T-helper 17 cell (primary cell): ENCODE results near the gene THSD1. TPM values are rescaled to one million over a fixed set of nuclear protein-coding genes. Genes with fewer than 3 reads are reported as not detected.
"Not testable (repeated sequence)": the region's sequence is repeated elsewhere in the genome, so short reads cannot be mapped to it uniquely, and the experiment has no call there.

ENCODE experiments used
- ATAC-seq: fragments of 150-1000 bp; cut with Tn5 transposase; 2 replicates; pipeline ENCODE4 v1.10.0; 2021; ENCODE audit warnings: mild to moderate bottlenecking, moderate library complexity
- DNase-seq, 3 donors: peaks; one replicate each; pipeline versions ENCODE4 v3.0.0 to v3.0.0-alpha.2; 2020 to 2021
- H3K9me3 ChIP-seq: one replicate; pipeline ENCODE4 v1.7.0; 2013; ENCODE audit warnings: low read length, mild to moderate bottlenecking; ENCODE audit not compliant: control insufficient read depth, poor library complexity, severe bottlenecking
- H3K27ac Mint-ChIP-seq: one replicate; pipeline ENCODE4 v1.8.0; 2022; ENCODE audit warnings: mild to moderate bottlenecking, moderate library complexity, mixed read lengths
- H3K27me3 Mint-ChIP-seq: one replicate; pipeline ENCODE4 v1.8.0; 2022; ENCODE audit warnings: mixed read lengths
- H3K36me3 Mint-ChIP-seq: one replicate; pipeline ENCODE4 v1.8.0; 2022; ENCODE audit warnings: low read depth, mixed read lengths
- H3K4me1 Mint-ChIP-seq: one replicate; pipeline ENCODE4 v1.8.0; 2022; ENCODE audit warnings: mild to moderate bottlenecking, mixed read lengths
- H3K4me3 Mint-ChIP-seq: one replicate; pipeline ENCODE4 v1.8.0; 2022; ENCODE audit warnings: mild to moderate bottlenecking, moderate library complexity, mixed read lengths
- total RNA-seq, 4 donors: library from RNA in 2 of 4; stranded (reverse) in 2 of 4; gene quantifications; one replicate each; pipeline ENCODE4 v1.2.3 and lab custom pipeline; 2022 to 2026

THSD1 gene
- total RNA-seq, 2 donors from 2014 or later: 0.40 to 0.68 TPM

DNA sequence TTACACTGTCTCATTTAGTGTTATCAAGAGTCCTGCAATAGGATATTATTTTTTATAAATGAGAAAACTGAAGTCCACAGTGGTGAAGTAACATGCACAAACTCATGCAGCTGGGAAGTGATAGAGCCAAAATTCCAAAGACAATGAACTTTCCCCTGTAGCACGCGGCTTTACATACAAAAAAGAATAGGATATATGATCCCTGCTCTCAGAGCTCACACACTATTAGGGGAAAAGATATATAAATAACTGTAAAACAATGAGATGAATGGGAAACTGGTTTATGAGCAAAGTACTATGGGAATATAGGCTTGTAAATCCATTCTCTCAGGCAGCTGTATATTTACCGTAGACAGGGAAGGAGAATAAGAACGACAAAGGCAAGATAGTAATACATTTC, 39.7 kb downstream of the THSD1 start:
- Mint-ChIP-seq H3K27me3 (no peaks in the 10 kb centered on the region), H3K27ac (no peak overlapping the region), H3K36me3 (no peaks in the 10 kb centered on the region), H3K4me1 (no peaks in the 10 kb centered on the region), H3K4me3 (no peak overlapping the region)
- DNase-seq (no peak), ATAC-seq (no peak)
- no peaks in the 10 kb centered on the region for H3K9me3 ChIP-seq

DNA sequence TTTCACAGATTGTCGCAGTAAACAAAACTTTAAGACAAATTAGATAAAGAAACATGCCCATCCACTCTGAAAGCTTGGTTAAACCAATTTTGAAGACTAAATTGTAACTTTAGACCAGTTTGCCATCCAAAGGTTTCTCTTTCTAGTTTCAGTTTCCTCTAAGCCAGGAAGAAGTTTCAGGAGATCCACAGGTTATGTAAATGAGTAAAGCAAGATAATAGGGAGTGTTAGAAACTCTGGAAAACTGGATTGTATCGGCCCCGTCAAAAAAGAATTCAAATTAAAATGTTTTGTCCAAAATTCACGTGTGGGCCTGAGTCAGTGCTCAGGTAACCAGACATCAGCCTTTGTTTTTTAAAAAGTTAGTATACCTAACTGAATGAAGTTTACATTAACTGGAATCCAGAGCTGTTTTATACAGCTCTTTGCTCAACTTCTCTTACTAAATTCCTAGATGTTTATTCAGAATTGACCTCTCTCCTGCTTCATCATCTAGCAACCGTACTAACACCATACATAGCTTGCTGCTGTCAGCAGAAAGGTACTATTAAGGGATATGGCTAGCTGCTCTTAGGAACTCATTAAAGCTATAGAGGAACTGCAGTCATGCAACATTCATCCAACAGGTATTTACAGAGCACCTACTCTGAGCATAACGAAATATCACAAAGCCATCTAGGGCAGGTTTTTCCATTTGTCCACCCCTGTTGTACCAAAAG, 43.6 kb downstream of the THSD1 start:
- ATAC-seq, H3K36me3 Mint-ChIP-seq, DNase-seq: not testable (repeated sequence)

GRCh38 chr13:52361225-52361624, 44.7 kb downstream of the THSD1 start:
- Mint-ChIP-seq H3K4me3 (no peak overlapping the region), H3K4me1 (peaks cover 2% of the 10 kb centered on the region), H3K27me3 (peaks cover 18% of the 10 kb centered on the region), H3K27ac (no peak overlapping the region), H3K36me3 (peaks cover 2% of the 10 kb centered on the region)
- H3K9me3 ChIP-seq: no peaks in the 10 kb centered on the region
- DNase-seq: no peak
- no peak for ATAC-seq

More for the DNA sequence above, 43.6 kb downstream of the THSD1 start:
- not testable (repeated sequence) for H3K4me3 Mint-ChIP-seq, H3K9me3 ChIP-seq, H3K27ac Mint-ChIP-seq, H3K4me1 Mint-ChIP-seq
- H3K27me3 Mint-ChIP-seq: peaks cover 12% of the 10 kb centered on the region

DNA sequence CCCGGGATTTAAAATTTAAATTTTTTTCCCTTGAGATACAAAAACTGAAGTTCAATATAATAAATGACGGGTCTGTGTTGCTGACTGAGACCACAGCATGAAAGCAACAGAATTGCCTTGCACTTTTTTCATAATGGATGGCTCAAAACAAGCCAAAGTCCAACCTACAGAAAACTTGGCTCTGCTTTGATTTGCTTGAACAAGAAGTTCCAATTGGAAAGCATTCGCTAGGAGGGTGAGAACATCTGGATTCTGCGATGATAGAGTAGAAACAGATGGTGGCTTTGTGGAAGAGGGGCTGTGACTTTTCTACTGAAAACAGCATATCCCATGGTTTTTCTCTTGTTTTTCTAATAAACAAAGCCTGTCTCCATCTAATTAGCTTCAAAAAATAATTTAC, 46.4 kb downstream of the THSD1 start:
- DNase-seq (no peak), ATAC-seq (no peak)
- Mint-ChIP-seq H3K4me1 (peaks cover 2% of the 10 kb centered on the region), H3K27me3 (peaks cover 30% of the 10 kb centered on the region), H3K27ac (no peak overlapping the region), H3K4me3 (no peak overlapping the region), H3K36me3 (peaks cover 2% of the 10 kb centered on the region)
- no peaks in the 10 kb centered on the region for H3K9me3 ChIP-seq

GRCh38 chr13:52356327-52356726, 49.6 kb downstream of the THSD1 start:
- H3K9me3 ChIP-seq: no peaks in the 10 kb centered on the region
- Mint-ChIP-seq H3K27ac (no peak overlapping the region), H3K36me3 (peaks cover 2% of the 10 kb centered on the region), H3K27me3 (peaks cover 43% of the 10 kb centered on the region), H3K4me3 (no peak overlapping the region), H3K4me1 (peaks cover 4% of the 10 kb centered on the region)
- DNase-seq (no peak), ATAC-seq (no peak)

DNA sequence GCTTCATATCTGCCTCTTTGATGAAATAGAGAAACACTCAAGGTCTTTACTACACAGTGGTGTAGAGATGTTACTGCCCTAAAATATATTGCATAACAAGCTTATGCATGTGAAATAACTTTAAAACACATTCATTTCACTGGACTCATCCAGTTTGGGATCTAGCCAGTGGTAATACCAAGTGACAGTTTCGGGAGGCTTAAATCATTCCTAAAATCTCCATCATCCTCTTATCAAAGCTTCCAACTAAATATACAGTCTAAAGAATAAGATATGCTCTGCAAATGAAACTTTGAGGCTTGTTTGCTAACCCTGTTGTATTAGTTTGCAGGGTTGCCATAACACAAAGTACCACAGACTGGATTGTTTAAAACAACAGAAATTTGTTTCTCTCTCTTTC, 52.8 kb downstream of the THSD1 start:
- H3K9me3 ChIP-seq: no peaks in the 10 kb centered on the region
- Mint-ChIP-seq H3K27me3 (peaks cover 54% of the 10 kb centered on the region), H3K4me1 (peaks cover 4% of the 10 kb centered on the region), H3K27ac (no peak overlapping the region), H3K36me3 (peaks cover 2% of the 10 kb centered on the region), H3K4me3 (no peak overlapping the region)
- no peak for ATAC-seq
- no peak for DNase-seq

DNA sequence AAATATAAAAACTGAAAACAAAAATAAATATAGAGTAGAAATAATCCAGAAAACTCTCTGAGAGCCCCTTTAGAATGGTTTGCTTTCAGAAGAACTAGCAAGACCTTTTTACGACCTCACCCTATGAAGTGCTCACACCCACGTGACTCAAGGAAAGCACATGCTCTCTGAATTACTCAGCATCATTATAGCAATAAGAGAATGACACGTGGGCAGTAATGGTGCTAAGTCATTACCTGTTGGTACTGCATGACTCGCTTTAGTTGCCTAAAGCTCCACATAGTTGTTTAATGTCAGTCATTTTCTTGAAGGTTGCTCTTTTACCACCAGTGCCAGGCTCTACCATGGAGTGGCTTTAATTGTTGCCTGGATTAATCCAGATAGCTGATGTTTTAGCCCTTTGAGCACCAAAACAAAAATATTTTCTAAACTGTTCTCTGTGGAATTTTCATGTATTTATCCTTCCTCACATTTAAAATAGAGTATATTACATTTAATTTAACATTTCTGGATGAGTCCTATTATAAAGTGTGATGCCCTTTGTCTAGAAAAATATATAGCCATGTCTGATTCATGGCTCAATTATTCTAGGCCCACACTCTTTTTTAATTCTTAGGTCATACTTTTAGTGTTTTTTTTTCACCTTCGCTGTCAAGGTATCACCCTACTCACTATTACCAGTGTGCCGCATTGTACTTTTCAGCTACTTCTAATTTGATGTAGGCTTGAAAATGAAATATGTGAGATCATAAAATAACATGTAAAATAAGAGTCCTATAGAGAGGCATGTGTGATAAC, 56.8 kb downstream of the THSD1 start:
- H3K4me3 Mint-ChIP-seq: no peak overlapping the region
- H3K36me3 Mint-ChIP-seq: no peaks in the 10 kb centered on the region
- peaks cover 3% of the 10 kb centered on the region for H3K4me1 Mint-ChIP-seq
- DNase-seq: no peak
- no peaks in the 10 kb centered on the region for H3K9me3 ChIP-seq
- H3K27ac Mint-ChIP-seq: no peak overlapping the region
- no peak for ATAC-seq
- H3K27me3 Mint-ChIP-seq: peaks cover 46% of the 10 kb centered on the region

DNA sequence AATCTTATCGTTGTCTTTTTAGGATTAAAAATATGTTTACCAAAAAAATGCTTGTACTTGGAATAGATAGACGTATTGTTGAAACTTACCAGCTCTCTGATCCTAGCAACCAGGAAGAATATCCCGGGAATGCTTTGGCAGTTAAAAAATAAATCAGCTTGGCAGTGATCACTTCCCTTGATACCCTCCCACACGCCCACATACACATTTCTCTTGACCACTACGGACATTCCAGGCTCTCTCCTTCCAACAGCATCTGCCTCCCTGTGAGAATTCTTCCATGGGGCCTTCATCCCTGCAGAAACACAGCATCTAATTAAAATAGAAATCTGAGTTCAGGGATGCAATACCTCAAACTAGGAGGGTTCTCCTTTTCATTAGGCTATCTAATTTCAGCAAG, 57.9 kb downstream of the THSD1 start:
- H3K4me1 Mint-ChIP-seq: peaks cover 4% of the 10 kb centered on the region
- H3K36me3 Mint-ChIP-seq: no peaks in the 10 kb centered on the region
- no peaks in the 10 kb centered on the region for H3K9me3 ChIP-seq
- DNase-seq: no peak
- ATAC-seq: no peak
- no peak overlapping the region for H3K4me3 Mint-ChIP-seq
- no peak overlapping the region for H3K27ac Mint-ChIP-seq
- peaks cover 44% of the 10 kb centered on the region for H3K27me3 Mint-ChIP-seq

DNA sequence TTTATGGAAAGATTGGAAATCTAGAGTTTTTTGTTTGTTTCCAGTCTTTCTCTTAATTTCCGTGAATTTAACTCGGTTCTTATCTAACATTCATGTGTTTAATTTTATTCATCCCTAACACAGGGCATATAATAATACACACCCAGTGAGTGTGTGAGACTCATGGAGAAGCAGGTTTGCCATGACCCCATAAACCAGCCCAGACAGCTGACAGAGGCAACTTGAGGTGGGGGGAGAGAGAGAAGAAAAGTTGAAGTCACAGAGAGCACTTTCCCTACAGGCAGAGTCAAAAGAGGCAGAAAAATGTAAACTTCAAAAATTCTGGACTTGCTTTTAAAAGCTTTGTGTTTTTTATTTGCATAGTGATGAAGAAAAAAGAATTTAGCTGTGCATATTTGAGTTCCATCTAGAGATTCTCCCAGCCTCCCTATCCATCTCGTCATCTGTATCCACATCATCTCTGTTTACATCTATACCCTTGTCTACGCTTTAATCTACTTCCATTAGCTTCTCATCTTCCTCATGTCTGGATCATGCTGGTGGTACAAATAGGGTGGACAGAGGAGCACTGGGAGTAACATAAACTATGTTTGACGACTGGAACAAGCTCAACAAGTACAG, 60.2 kb downstream of the THSD1 start:
- no peak for DNase-seq
- Mint-ChIP-seq H3K27ac (no peak overlapping the region), H3K4me1 (peaks cover 2% of the 10 kb centered on the region), H3K4me3 (no peak overlapping the region), H3K27me3 (peaks cover 36% of the 10 kb centered on the region), H3K36me3 (no peaks in the 10 kb centered on the region)
- no peaks in the 10 kb centered on the region for H3K9me3 ChIP-seq
- no peak for ATAC-seq

- no peaks in the 10 kb centered on the region for H3K36me3 Mint-ChIP-seq
- no peak overlapping the region for H3K4me3 Mint-ChIP-seq
- H3K9me3 ChIP-seq: no peaks in the 10 kb centered on the region
- no peak for DNase-seq
- peaks cover 34% of the 10 kb centered on the region for H3K27me3 Mint-ChIP-seq
- peaks cover 2% of the 10 kb centered on the region for H3K4me1 Mint-ChIP-seq
- H3K27ac Mint-ChIP-seq: no peak overlapping the region
- ATAC-seq: no peak
Measured at GRCh38 chr13:52345048-52345447, 60.9 kb downstream of the THSD1 start.

DNA sequence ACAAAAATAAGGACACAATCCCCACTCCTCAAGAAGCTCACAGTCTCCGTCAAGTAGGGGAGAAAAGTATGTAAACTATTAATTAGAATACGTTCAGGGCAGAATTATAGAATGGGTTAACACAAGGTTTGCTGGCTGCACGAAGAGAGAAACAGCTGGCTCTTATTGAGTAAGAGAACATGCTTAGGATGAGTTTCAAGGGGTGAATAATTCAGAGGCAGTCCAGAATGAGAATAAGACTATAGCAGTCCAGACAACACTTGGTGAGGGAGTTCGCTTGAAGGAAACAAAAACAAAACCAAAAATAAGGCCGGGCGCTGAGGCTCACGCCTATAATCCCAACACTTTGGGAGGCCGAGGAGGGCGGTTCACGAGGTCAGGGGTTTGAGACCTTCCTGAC, 61.9 kb downstream of the THSD1 start:
- no peak for ATAC-seq
- no peak for DNase-seq
- no peaks in the 10 kb centered on the region for H3K36me3 Mint-ChIP-seq
- no peak overlapping the region for H3K27ac Mint-ChIP-seq
- peaks cover 2% of the 10 kb centered on the region for H3K4me1 Mint-ChIP-seq
- no peak overlapping the region for H3K4me3 Mint-ChIP-seq
- H3K27me3 Mint-ChIP-seq: peaks cover 27% of the 10 kb centered on the region
- no peaks in the 10 kb centered on the region for H3K9me3 ChIP-seq

- H3K27ac Mint-ChIP-seq, H3K36me3 Mint-ChIP-seq, H3K9me3 ChIP-seq, DNase-seq, H3K4me1 Mint-ChIP-seq, H3K4me3 Mint-ChIP-seq, ATAC-seq: not testable (repeated sequence)
- H3K27me3 Mint-ChIP-seq: peaks cover 33% of the 10 kb centered on the region
Measured at GRCh38 chr13:52342203-52342602, 63.8 kb downstream of the THSD1 start.

- peaks cover 12% of the 10 kb centered on the region for H3K27me3 Mint-ChIP-seq
- H3K4me1 Mint-ChIP-seq, DNase-seq, ATAC-seq, H3K4me3 Mint-ChIP-seq, H3K9me3 ChIP-seq, H3K36me3 Mint-ChIP-seq, H3K27ac Mint-ChIP-seq: not testable (repeated sequence)
Measured at GRCh38 chr13:52337828-52338455, 68.0 kb downstream of the THSD1 start.
